COLO668 (cell line): ENCODE results near the gene CCDC57.

Source experiments
- DNase-seq: peaks from one replicate; lab custom pipeline; 2025; ENCODE audit not compliant: unreplicated experiment; lab: John Stamatoyannopoulos, UW

CCDC57 gene

GRCh38 chr17:82247182-82247823, 34.7 kb upstream of the CCDC57 start:
- no peak for DNase-seq

- DNase-seq, result peak; percentile 5
Observed at GRCh38 chr17:82246365-82247181, 33.9 kb upstream of the CCDC57 start.

- DNase-seq, result no peak
Observed at GRCh38 chr17:82246040-82246364, 33.4 kb upstream of the CCDC57 start.

GRCh38 chr17:82245134-82246039, 32.7 kb upstream of the CCDC57 start:
- no peak for DNase-seq

GRCh38 chr17:82244413-82245133, 31.9 kb upstream of the CCDC57 start:
- DNase-seq, result no peak

- DNase-seq, result no peak
Observed at GRCh38 chr17:82243648-82244412, 31.2 kb upstream of the CCDC57 start.

- DNase-seq, result no peak
Observed at GRCh38 chr17:82242977-82243647, 30.5 kb upstream of the CCDC57 start.

- no peak for DNase-seq
Observed at GRCh38 chr17:82242698-82242976, 30.0 kb upstream of the CCDC57 start.

GRCh38 chr17:82241926-82242697, 29.5 kb upstream of the CCDC57 start:
- DNase-seq, result no peak

GRCh38 chr17:82241183-82241925, 28.7 kb upstream of the CCDC57 start:
- DNase-seq, result no peak

GRCh38 chr17:82240506-82241182, 28.0 kb upstream of the CCDC57 start:
- no peak for DNase-seq

GRCh38 chr17:82239926-82240505, 27.4 kb upstream of the CCDC57 start:
- DNase-seq, result no peak

GRCh38 chr17:82239401-82239925, 26.8 kb upstream of the CCDC57 start:
- DNase-seq, result no peak

GRCh38 chr17:82238472-82239201, 26.0 kb upstream of the CCDC57 start:
- peak; percentile 67 for DNase-seq

GRCh38 chr17:82237746-82238471, 25.3 kb upstream of the CCDC57 start:
- DNase-seq, result no peak
